Umbilical cord (tissue), 2 donors: ENCODE measurements around the gene SULT1A2. TPM values are rescaled to one million over a fixed set of nuclear protein-coding genes. Genes with fewer than 3 reads are reported as not detected.
"Not testable (repeated sequence)": the region's sequence is repeated elsewhere in the genome, so short reads cannot be mapped to it uniquely, and the experiment has no call there.

Source experiments
- DNase-seq: peaks from one replicate; pipeline ENCODE4 v3.0.0-alpha.2; 2015; ENCODE audit warnings: low spot score
- total RNA-seq: library from RNA; depleted of rRNA; stranded (reverse); fragments of >200 nt; gene quantifications from one replicate; pipeline ENCODE4 v1.2.3, GENCODE V29; 2014; ENCODE audit warnings: low replicate concordance; ENCODE audit not compliant: insufficient read depth

SULT1A2 gene
- total RNA-seq, 1 donor from 2014 or later: not detected

GRCh38 chr16:28609631-28610594 lies 13.1 kb upstream of the SULT1A2 start, which contains the start of gene SULT1A1:
SULT1A1 (minus strand) TSS chr16:28610044; CDS start chr16:28608855, 1,189 bp downstream.
- peak; percentile 68 for DNase-seq

- DNase-seq: peak; percentile 39
These were observed 12.2 kb upstream of the SULT1A2 start for GRCh38 chr16:28608867-28609596.

- not testable (repeated sequence) for DNase-seq
These were observed 11.6 kb upstream of the SULT1A2 start for GRCh38 chr16:28608496-28608808.

GRCh38 chr16:28607681-28608495 lies 11.0 kb upstream of the SULT1A2 start:
- DNase-seq: not testable (repeated sequence)

GRCh38 chr16:28607116-28607623 lies 10.3 kb upstream of the SULT1A2 start:
- DNase-seq: no peak

GRCh38 chr16:28606291-28607115 lies 9.7 kb upstream of the SULT1A2 start:
- no peak for DNase-seq

- DNase-seq: no peak
These were observed 7.3 kb upstream of the SULT1A2 start for GRCh38 chr16:28604186-28604565.

- DNase-seq: no peak
These were observed 6.7 kb upstream of the SULT1A2 start for GRCh38 chr16:28603381-28604185.

- DNase-seq: no peak
These were observed 5.7 kb upstream of the SULT1A2 start for GRCh38 chr16:28602529-28602928.

- DNase-seq: not testable (repeated sequence)
These were observed 5.2 kb upstream of the SULT1A2 start for GRCh38 chr16:28602062-28602461.

- not testable (repeated sequence) for DNase-seq
These were observed 4.7 kb upstream of the SULT1A2 start for GRCh38 chr16:28601589-28601988.

GRCh38 chr16:28600965-28601364 lies 4.1 kb upstream of the SULT1A2 start:
- not testable (repeated sequence) for DNase-seq

GRCh38 chr16:28599377-28600285 lies 2.8 kb upstream of the SULT1A2 start:
- not testable (repeated sequence) for DNase-seq

GRCh38 chr16:28597692-28598261 lies 927 bp upstream of the SULT1A2 start:
- DNase-seq: no peak

GRCh38 chr16:28596115-28596630 lies 677 bp downstream of the SULT1A2 start:
- no peak for DNase-seq

GRCh38 chr16:28595451-28595850 lies 1.4 kb downstream of the SULT1A2 start:
- not testable (repeated sequence) for DNase-seq

- no peak for DNase-seq
These were observed 3.8 kb downstream of the SULT1A2 start for GRCh38 chr16:28592979-28593553.

- DNase-seq: no peak
These were observed 4.3 kb downstream of the SULT1A2 start for GRCh38 chr16:28592511-28592910.
